K562 (cell line): ENCODE data around the gene ANO8. TPM values are rescaled to one million over a fixed set of nuclear protein-coding genes. Genes with fewer than 3 reads are reported as not detected.

Experiments used
- ATF3 ChIP-seq, 2 experiments: fragments of 450-650 bp in 1 of 2; sonication (generic) in 1 of 2; formaldehyde crosslinking in 1 of 2; IDR thresholded peaks in 1 of 2; conservative IDR thresholded peaks in 1 of 2; 2 replicates each; pipeline versions ENCODE4 v1.6.1 to v1.8.1; 2016 to 2023; ENCODE audit warnings: mild to moderate bottlenecking in 2 of 2, moderate library complexity in 2 of 2, inconsistent platforms in 1 of 2, missing genetic modification reagents in 1 of 2
- CBX3 ChIP-seq, 2 experiments: IDR thresholded peaks; 1 replicate in 1 of 2; 2 replicates in 1 of 2; pipeline ENCODE4 v1.6.1; 2012; ENCODE audit warnings: inconsistent platforms in 2 of 2, low read length in 2 of 2, borderline replicate concordance in 1 of 2, control low read depth in 1 of 2
- ELF1 ChIP-seq: fragments of 200-800 bp; sonication (Bioruptor generic); IDR thresholded peaks from 2 replicates; pipeline ENCODE4 v1.6.1; 2016; ENCODE audit warnings: missing genetic modification characterization, missing compliant biosample characterization
- FOSL1 ChIP-seq: fragments of 200-800 bp; sonication (Bioruptor generic); conservative IDR thresholded peaks from 2 replicates; pipeline ENCODE4 v1.6.1; 2016; ENCODE audit warnings: missing genetic modification characterization, missing compliant biosample characterization
- HEY1 ChIP-seq: fragments of 250-450 bp; sonication (Bioruptor Pico); IDR thresholded peaks from 2 replicates; pipeline ENCODE4 v1.5.0; 2020; ENCODE audit warnings: mild to moderate bottlenecking, moderate library complexity, borderline replicate concordance
- ILK ChIP-seq: fragments of 450-650 bp; IDR thresholded peaks from 2 replicates; pipeline ENCODE4 v1.6.1; 2016; ENCODE audit warnings: missing genetic modification characterization, low read depth, mild to moderate bottlenecking, missing compliant biosample characterization, moderate library complexity, borderline replicate concordance
- IRF2 ChIP-seq: sonication (generic); formaldehyde crosslinking; IDR thresholded peaks from 2 replicates; pipeline ENCODE4 v1.8.1; 2022; ENCODE audit warnings: mild to moderate bottlenecking, missing genetic modification reagents
- MAZ ChIP-seq, 2 experiments: fragments of 450-650 bp in 1 of 2; sonication (generic) in 1 of 2; formaldehyde crosslinking; IDR thresholded peaks in 1 of 2; conservative IDR thresholded peaks in 1 of 2; 2 replicates each; pipeline versions ENCODE4 v1.4.0 to v1.5.0; 2020; ENCODE audit warnings: mild to moderate bottlenecking in 1 of 2, missing genetic modification reagents in 1 of 2
- NCOA6 ChIP-seq: fragments of 450-650 bp; IDR thresholded peaks from 2 replicates; pipeline ENCODE4 v1.6.1; 2017; ENCODE audit warnings: mild to moderate bottlenecking
- RREB1 ChIP-seq: fragments of 250-450 bp; sonication (Bioruptor Pico); IDR thresholded peaks from 2 replicates; pipeline ENCODE4 v1.4.0; 2020
- TAF15 ChIP-seq: fragments of 200-400 bp; formaldehyde crosslinking; IDR thresholded peaks from 2 replicates; pipeline ENCODE4 v1.6.1; 2017; ENCODE audit warnings: mild to moderate bottlenecking, low read depth, low read length, moderate library complexity
- UBTF ChIP-seq, 2 experiments: IDR thresholded peaks; 2 replicates each; pipeline ENCODE4 v1.6.1; 2012; ENCODE audit warnings: improper control_type of control experiment in 2 of 2, low read depth in 2 of 2, low read length in 2 of 2, borderline replicate concordance in 1 of 2
- ZNF449 ChIP-seq: fragments of 250-450 bp; sonication (Bioruptor Pico); IDR thresholded peaks from 2 replicates; pipeline ENCODE4 v1.8.0; 2022; ENCODE audit warnings: moderate library complexity, mild to moderate bottlenecking, inconsistent platforms
- ZNF507 ChIP-seq: conservative IDR thresholded peaks from 2 replicates; pipeline ENCODE4 v1.6.1; 2017; ENCODE audit warnings: missing genetic modification characterization, missing compliant biosample characterization
- ZNF695 ChIP-seq: fragments of 450-650 bp; formaldehyde crosslinking; IDR thresholded peaks from 2 replicates; pipeline ENCODE4 v1.4.0; 2020; ENCODE audit warnings: mild to moderate bottlenecking, moderate library complexity
- polyA plus RNA-seq, 8 experiments: library from polyadenylated mRNA; depleted of rRNA in 4 of 8; stranded (reverse) in 5 of 8; unstranded in 3 of 8; fragments of >200 nt; fragmentation: Nextera tagmentation in 2 of 8; fragmentation: Illumina TruSeq in 1 of 8; extraction: Ambion mirVana in 2 of 8; extraction: Trizol in 1 of 8; gene quantifications; 2 replicates each; pipeline versions ENCODE4 v1.2.1 to v1.2.3, GENCODE V29; 2011 to 2014; ENCODE audit warnings: inconsistent platforms in 1 of 8, missing spikeins in 1 of 8
- total RNA-seq, 7 experiments: library from RNA; depleted of rRNA in 6 of 7; stranded (reverse); fragments of >200 nt in 6 of 7; fragmentation: Illumina TruSeq in 2 of 7; extraction: Trizol in 2 of 7; gene quantifications; 2 replicates each; pipeline versions ENCODE4 v1.2.1 to v1.2.3, GENCODE V29; 2011 to 2021; ENCODE audit warnings: low replicate concordance in 1 of 7

Gene ANO8
- total and polyA plus RNA-seq, 9 of the 15 experiments (the other 6 are each of a cell fraction or from before 2014, with no cell fraction given): 0.07 to 7.6 (median 2.3) TPM; not detected in 1

- TF ChIP-seq UBTF (IDR thresholded peaks at IDR 0.05; ENCODE audit: borderline replicate concordance in 1 of 2, low read depth in 2 of 2, low read length in 2 of 2) (peak in 1 of 2 experiments; percentile 57; a peak in 1 of 4 replicates), ZNF507 (no peak), ATF3 (IDR thresholded peaks at IDR 0.05) (0 out of 2 replicates have a peak, but pooled peaks have one; percentile 43), ATF3 (CRISPR knock-in tag; conservative IDR thresholded peaks at IDR 0.05) (peak; percentile 73; the same call in 1 of the 2 replicates), FOSL1 (tag) (peak; percentile 54), MAZ (CRISPR knock-in tag; conservative IDR thresholded peaks at IDR 0.05 in 1 of 2, IDR thresholded peaks at IDR 0.05 in 1 of 2) (peak in 1 of 2 experiments; percentile 88), ELF1 (tag) (peak; percentile 86), ZNF449 (no peak), TAF15 (no peak), ILK (tag) (no peak), RREB1 (CRISPR knock-in tag) (peak; percentile 61; the same call in 1 of the 2 replicates), NCOA6 (no peak), HEY1 (CRISPR knock-in tag) (no peak), ZNF695 (CRISPR knock-in tag) (no peak), CBX3 (IDR thresholded peaks at IDR 0.05; ENCODE audit: borderline replicate concordance in 1 of 2, low read length in 2 of 2) (no peak; a peak in 2 of 3 replicates), IRF2 (CRISPR knock-in tag) (no peak)
Measured at GRCh38 chr19:17336872-17337674, 2.4 kb upstream of the ANO8 start, which contains the start of gene GTPBP3 (continued).
